ENCODE data around the gene ZRANB3. TPM values are rescaled to one million over a fixed set of nuclear protein-coding genes. Genes with fewer than 3 reads are reported as not detected.
"Not testable (repeated sequence)": the region's sequence is repeated elsewhere in the genome, so short reads cannot be mapped to it uniquely, and the experiment has no call there.

Gene ZRANB3
- total RNA-seq, 1 experiment from 2014 or later: 14.5 TPM

- CTCF ChIA-PET: no interaction called here
- Mint-ChIP-seq H3K4me3 (ENCODE audit: low read depth, unreplicated experiment) (no peak overlapping the region), H3K27ac (ENCODE audit: unreplicated experiment) (no peak overlapping the region), H3K4me1 (ENCODE audit: low read depth, unreplicated experiment) (no peaks in the 10 kb centered on the region), H3K27me3 (ENCODE audit: unreplicated experiment) (no peaks in the 10 kb centered on the region), H3K9me3 (ENCODE audit: low read depth, unreplicated experiment) (peaks cover 3% of the 10 kb centered on the region), H3K36me3 (ENCODE audit: insufficient read depth, unreplicated experiment) (peaks cover 5% of the 10 kb centered on the region)
- no peak for TF ChIP-seq CTCF (IDR thresholded peaks at IDR 0.05; ENCODE audit: unreplicated experiment)
- intact Hi-C loops (cut with micrococcal nuclease; ENCODE audit: unreplicated experiment): no loop called here
- DNase-seq: no peak
- no TSS peak for BruUV-seq (replicated peaks)
Measured at GRCh38 chr2:135113322-135113721, 417.7 kb downstream of the ZRANB3 start.

- H3K36me3 Mint-ChIP-seq (ENCODE audit: insufficient read depth, unreplicated experiment): peaks cover 10% of the 10 kb centered on the region
- H3K9me3 Mint-ChIP-seq (ENCODE audit: low read depth, unreplicated experiment); DNase-seq; H3K27me3 Mint-ChIP-seq (ENCODE audit: unreplicated experiment); intact Hi-C loops (cut with micrococcal nuclease; ENCODE audit: unreplicated experiment); H3K4me1 Mint-ChIP-seq (ENCODE audit: low read depth, unreplicated experiment); BruUV-seq (replicated peaks); CTCF ChIA-PET; H3K4me3 Mint-ChIP-seq (ENCODE audit: low read depth, unreplicated experiment); H3K27ac Mint-ChIP-seq (ENCODE audit: unreplicated experiment): not testable (repeated sequence)
Measured at GRCh38 chr2:135105513-135106316, 425.3 kb downstream of the ZRANB3 start.

- no peak for DNase-seq
- Mint-ChIP-seq H3K27me3 (ENCODE audit: unreplicated experiment) (no peaks in the 10 kb centered on the region), H3K36me3 (ENCODE audit: insufficient read depth, unreplicated experiment) (peaks cover 10% of the 10 kb centered on the region), H3K4me3 (ENCODE audit: low read depth, unreplicated experiment) (no peak overlapping the region), H3K27ac (ENCODE audit: unreplicated experiment) (no peak overlapping the region), H3K9me3 (ENCODE audit: low read depth, unreplicated experiment) (no peaks in the 10 kb centered on the region), H3K4me1 (ENCODE audit: low read depth, unreplicated experiment) (no peaks in the 10 kb centered on the region)
- BruUV-seq (replicated peaks): no TSS peak
- TF ChIP-seq CTCF (IDR thresholded peaks at IDR 0.05; ENCODE audit: unreplicated experiment): no peak
- CTCF ChIA-PET: no interaction called here
- intact Hi-C loops (cut with micrococcal nuclease; ENCODE audit: unreplicated experiment): no loop called here
Measured at GRCh38 chr2:135103843-135104242, 427.2 kb downstream of the ZRANB3 start.

- BruUV-seq (replicated peaks): no TSS peak
- CTCF ChIA-PET: no interaction called here
- Mint-ChIP-seq H3K9me3 (ENCODE audit: low read depth, unreplicated experiment) (no peaks in the 10 kb centered on the region), H3K27me3 (ENCODE audit: unreplicated experiment) (no peaks in the 10 kb centered on the region), H3K36me3 (ENCODE audit: insufficient read depth, unreplicated experiment) (peaks cover 10% of the 10 kb centered on the region), H3K4me1 (ENCODE audit: low read depth, unreplicated experiment) (no peaks in the 10 kb centered on the region), H3K4me3 (ENCODE audit: low read depth, unreplicated experiment) (no peak overlapping the region), H3K27ac (ENCODE audit: unreplicated experiment) (no peak overlapping the region)
- no peak for DNase-seq
- intact Hi-C loops (cut with micrococcal nuclease; ENCODE audit: unreplicated experiment): no loop called here
- no peak for TF ChIP-seq CTCF (IDR thresholded peaks at IDR 0.05; ENCODE audit: unreplicated experiment)
Measured at GRCh38 chr2:135099802-135100483, 431.1 kb downstream of the ZRANB3 start.

Data from Calu3 (cell line).